HepG2 (cell line): ENCODE results near the gene ATP9A. TPM values are rescaled to one million over a fixed set of nuclear protein-coding genes. Genes with fewer than 3 reads are reported as not detected.
A peak's percentile ranks its signal among the peaks of the same experiment; 100 is the strongest.

Experiments
- BORCS8-MEF2B ChIP-seq: sonication (generic); formaldehyde crosslinking; IDR thresholded peaks from 2 replicates; pipeline ENCODE4 v1.8.0; 2022; ENCODE audit warnings: mild to moderate bottlenecking, missing genetic modification reagents
- FLYWCH1 ChIP-seq: sonication (generic); formaldehyde crosslinking; IDR thresholded peaks from 2 replicates; pipeline ENCODE4 v1.8.1; 2023; ENCODE audit warnings: mild to moderate bottlenecking, missing genetic modification reagents
- IRF2 ChIP-seq: IDR thresholded peaks from 2 replicates; pipeline ENCODE4 v1.6.1; 2018; ENCODE audit warnings: missing genetic modification reagents, missing compliant biosample characterization
- JUNB ChIP-seq: sonication (generic); formaldehyde crosslinking; IDR thresholded peaks from 2 replicates; pipeline ENCODE4 v1.8.0; 2022; ENCODE audit warnings: missing genetic modification reagents, mild to moderate bottlenecking, borderline replicate concordance
- MZF1 ChIP-seq: sonication (generic); formaldehyde crosslinking; IDR thresholded peaks from 2 replicates; pipeline ENCODE4 v1.8.1; 2023; ENCODE audit warnings: mild to moderate bottlenecking, missing genetic modification reagents, borderline replicate concordance
- TFAP4 ChIP-seq: sonication (generic); IDR thresholded peaks from 2 replicates; pipeline ENCODE4 v1.6.1; 2016; ENCODE audit warnings: low read depth, borderline replicate concordance
- ZBTB44 ChIP-seq: sonication (generic); formaldehyde crosslinking; IDR thresholded peaks from 2 replicates; pipeline ENCODE4 v1.4.0; 2020; ENCODE audit warnings: missing genetic modification reagents
- ZNF280B ChIP-seq: sonication (generic); formaldehyde crosslinking; IDR thresholded peaks from 2 replicates; pipeline ENCODE4 v1.5.0; 2020; ENCODE audit warnings: missing genetic modification reagents, mild to moderate bottlenecking, borderline replicate concordance
- ZNF547 ChIP-seq: sonication (generic); formaldehyde crosslinking; IDR thresholded peaks from 2 replicates; pipeline ENCODE4 v1.5.1; 2020; ENCODE audit warnings: mild to moderate bottlenecking, missing genetic modification reagents
- ZNF747 ChIP-seq: sonication (generic); formaldehyde crosslinking; IDR thresholded peaks from 2 replicates; pipeline ENCODE4 v1.8.1; 2023; ENCODE audit warnings: missing genetic modification reagents, mild to moderate bottlenecking, borderline replicate concordance
- ZNF841 ChIP-seq: sonication (generic); formaldehyde crosslinking; IDR thresholded peaks from 2 replicates; pipeline ENCODE4 v1.8.1; 2023; ENCODE audit warnings: missing genetic modification reagents, borderline replicate concordance
- ZSCAN29 ChIP-seq: sonication (generic); formaldehyde crosslinking; conservative IDR thresholded peaks from 2 replicates; pipeline ENCODE4 v1.4.0; 2020; ENCODE audit warnings: mild to moderate bottlenecking, missing genetic modification reagents
- polyA plus RNA-seq, 8 experiments: library from polyadenylated mRNA; depleted of rRNA in 3 of 8; stranded (reverse) in 7 of 8; unstranded in 1 of 8; fragments of >200 nt; fragmentation: Illumina TruSeq in 4 of 8; extraction: Trizol in 4 of 8; gene quantifications; 2 replicates each; pipeline versions ENCODE4 v1.2.1 to v1.2.3, GENCODE V29; 2011 to 2016; ENCODE audit warnings: low read depth in 4 of 8, missing spikeins in 1 of 8, mixed read lengths in 1 of 8; ENCODE audit not compliant: insufficient read depth in 1 of 8
- total RNA-seq, 5 experiments: library from RNA; depleted of rRNA; stranded (reverse); fragments of >200 nt; fragmentation: Illumina TruSeq; extraction: Trizol; gene quantifications; 2 replicates each; pipeline ENCODE4 v1.2.3, GENCODE V29; 2016; ENCODE audit warnings: low read depth in 1 of 5

The ATP9A gene
- total and polyA plus RNA-seq, 2 of the 13 experiments (the other 11 are each of a cell fraction or from before 2014, with no cell fraction given) = 11.8 to 18.5 TPM

- peak; percentile 54; the same call in 1 of the 2 replicates for TF ChIP-seq TFAP4
- no peak for TF ChIP-seq JUNB (CRISPR knock-in tag)
- TF ChIP-seq ZBTB44 (CRISPR knock-in tag) = no peak
- no peak for TF ChIP-seq BORCS8-MEF2B (CRISPR knock-in tag)
- no peak for TF ChIP-seq ZNF747 (CRISPR knock-in tag)
- no peak; the same call in 1 of the 2 replicates for TF ChIP-seq ZSCAN29 (CRISPR knock-in tag)
- TF ChIP-seq ZNF547 (CRISPR knock-in tag) = no peak
- peak; percentile 53; the same call in 1 of the 2 replicates for TF ChIP-seq IRF2
- TF ChIP-seq MZF1 = no peak
- no peak for TF ChIP-seq FLYWCH1 (CRISPR knock-in tag)
- no peak for TF ChIP-seq ZNF280B
- no peak for TF ChIP-seq ZNF841
Measured at GRCh38 chr20:51811042-51811355, 42.8 kb upstream of the ATP9A start (continued).
